Testis (tissue), 5 donors: ENCODE measurements around the gene INTS2. TPM values are rescaled to one million over a fixed set of nuclear protein-coding genes. Genes with fewer than 3 reads are reported as not detected.

Experiments
- DNase-seq: peaks from one replicate; pipeline ENCODE4 v3.0.0-alpha.2; 2019
- H3K27ac ChIP-seq, 2 donors: fragments of 200-600 bp; sonication (generic); one replicate each; pipeline ENCODE4 v1.5.1; 2019
- H3K27me3 ChIP-seq: fragments of 200-600 bp; sonication (generic); one replicate; pipeline ENCODE4 v1.5.1; 2019
- H3K36me3 ChIP-seq: fragments of 200-600 bp; sonication (generic); one replicate; pipeline ENCODE4 v1.5.1; 2017; ENCODE audit warnings: low read depth; ENCODE audit errors: missing control alignments
- H3K4me1 ChIP-seq: fragments of 200-600 bp; sonication (generic); one replicate; pipeline ENCODE4 v1.5.1; 2019
- H3K4me3 ChIP-seq, 2 donors: fragments of 200-600 bp; sonication (generic); one replicate each; pipeline ENCODE4 v1.5.1; 2017 to 2019
- H3K9me3 ChIP-seq: fragments of 200-600 bp; sonication (generic); one replicate; pipeline ENCODE4 v1.5.1; 2017
- CTCF ChIP-seq, 3 experiments: fragments of 450-650 bp in 2 of 3; fragments of 200-600 bp in 1 of 3; sonication (generic) in 1 of 3; IDR thresholded peaks; one replicate each; pipeline ENCODE4 v1.5.1; 2016 to 2019; ENCODE audit warnings: antibody characterized with exemption in 3 of 3, mild to moderate bottlenecking in 2 of 3, moderate library complexity in 1 of 3
- POLR2A ChIP-seq: fragments of 450-650 bp; IDR thresholded peaks from one replicate; pipeline ENCODE4 v1.6.1; 2017; ENCODE audit warnings: antibody characterized with exemption, mild to moderate bottlenecking, moderate library complexity
- WGBS, 2 donors: methylation state at CpG; one replicate each; pipeline ENCODE4 v1.1.5; 2018; 5-methylcytosine and 5-hydroxymethylcytosine counted together
- intact Hi-C: fragments of 100-400 bp; cut with DNase I; formaldehyde crosslinking; loops from one replicate; pipeline ENCODE4 v1.15.1; 2023; ENCODE audit warnings: low total_unique reads
- long read RNA-seq, 2 donors: transcript quantifications; one replicate each; lab custom pipeline, GENCODE V29; 2026
- polyA plus RNA-seq: library from polyadenylated mRNA; stranded (reverse); fragments of 350-450 nt; fragmentation: Illumina TruSeq; extraction: RNeasy Lipid Tissue Mini Kit (QIAGEN cat#74804); gene quantifications from one replicate; pipeline ENCODE4 v1.2.3, GENCODE V29; 2014; ENCODE audit warnings: low read depth, low replicate concordance; ENCODE audit not compliant: insufficient read depth
- total RNA-seq, 2 donors: library from RNA; depleted of rRNA; stranded (reverse); fragments of >200 nt; gene quantifications; one replicate each; pipeline ENCODE4 v1.2.3, GENCODE V29; 2016

INTS2 gene
- total RNA-seq (10 to 100 TPM; 25.7 to 28.1 TPM), polyA plus RNA-seq (9.6 TPM)
- long read RNA-seq, donor 1, full-length matches to known transcripts = 1 of 6 reads
- long read RNA-seq, donor 1, partial matches to known transcripts = 5 of 6 reads
- long read RNA-seq, donor 1, other reads (novel, unspliced or antisense) = 0 of 6 reads
- long read RNA-seq, donor 2, full-length matches to known transcripts = 1 of 1 reads
- long read RNA-seq, donor 2, partial matches to known transcripts = 0 of 1 reads
- long read RNA-seq, donor 2, other reads (novel, unspliced or antisense) = 0 of 1 reads

- 0% methylated on average over 25 to 58 of the region's 58 CpGs for WGBS, 2 donors
- Histone ChIP-seq H3K27ac (peak within 1 kb of the TSS; percentile 85 to 91), H3K36me3 (no peaks in the 10 kb centered on the region), H3K27me3 (no peaks in the 10 kb centered on the region), H3K4me1 (peaks cover 4% of the 10 kb centered on the region), H3K9me3 (no peaks in the 10 kb centered on the region), H3K4me3 (peak within 1 kb of the TSS; percentile 86 to 88)
- DNase-seq = peak; percentile 97
- TF ChIP-seq CTCF (IDR thresholded peaks at IDR 0.05) (peak in 2 of 3 experiments; percentile 3 to 13), POLR2A (peak; percentile 49)
- intact Hi-C loops = loop anchor here (10.0 kb wide), 1 partner anchor 137 kb away; the partner anchor contains the start of gene MED13
Measured at GRCh38 chr17:61927208-61928100, at the start of gene INTS2. Gene INTS2, minus strand, starts transcription at chr17:61927982. Its CDS starts 1,338 bp downstream, at chr17:61926644.

GRCh38 chr17:61974115-61974514, 46.3 kb upstream of the INTS2 start:
- DNase-seq = no peak
- WGBS, 2 donors = 90 to 97% methylated on average over 7 of the region's 7 CpGs
- no peaks in the 10 kb centered on the region for H3K36me3 ChIP-seq
- intact Hi-C loops = no loop called here
- H3K4me1 ChIP-seq = no peaks in the 10 kb centered on the region
- TF ChIP-seq CTCF (IDR thresholded peaks at IDR 0.05) (no peak), POLR2A (no peak)
- H3K27ac ChIP-seq = no peak overlapping the region
- no peaks in the 10 kb centered on the region for H3K9me3 ChIP-seq
- H3K4me3 ChIP-seq = no peak overlapping the region
- no peaks in the 10 kb centered on the region for H3K27me3 ChIP-seq

- H3K27ac ChIP-seq = no peak overlapping the region
- no peaks in the 10 kb centered on the region for H3K9me3 ChIP-seq
- H3K27me3 ChIP-seq = no peaks in the 10 kb centered on the region
- TF ChIP-seq CTCF (IDR thresholded peaks at IDR 0.05) = no peak
- no peak for TF ChIP-seq POLR2A
- intact Hi-C loops = no loop called here
- no peak overlapping the region for H3K4me3 ChIP-seq
- no peaks in the 10 kb centered on the region for H3K36me3 ChIP-seq
- no peaks in the 10 kb centered on the region for H3K4me1 ChIP-seq
- no peak for DNase-seq
Measured at GRCh38 chr17:61972311-61972710, 44.5 kb upstream of the INTS2 start.

GRCh38 chr17:61970030-61970429, 42.2 kb upstream of the INTS2 start:
- intact Hi-C loops = no loop called here
- Histone ChIP-seq H3K4me1 (no peaks in the 10 kb centered on the region), H3K27me3 (no peaks in the 10 kb centered on the region), H3K9me3 (no peaks in the 10 kb centered on the region), H3K27ac (no peak overlapping the region), H3K4me3 (no peak overlapping the region), H3K36me3 (no peaks in the 10 kb centered on the region)
- no peak for DNase-seq
- 100% methylated on average over 1 of the region's 1 CpG for WGBS, 2 donors
- TF ChIP-seq CTCF (IDR thresholded peaks at IDR 0.05) (no peak), POLR2A (no peak)
